ENCODE measurements around the gene ABCD2.

DNA sequence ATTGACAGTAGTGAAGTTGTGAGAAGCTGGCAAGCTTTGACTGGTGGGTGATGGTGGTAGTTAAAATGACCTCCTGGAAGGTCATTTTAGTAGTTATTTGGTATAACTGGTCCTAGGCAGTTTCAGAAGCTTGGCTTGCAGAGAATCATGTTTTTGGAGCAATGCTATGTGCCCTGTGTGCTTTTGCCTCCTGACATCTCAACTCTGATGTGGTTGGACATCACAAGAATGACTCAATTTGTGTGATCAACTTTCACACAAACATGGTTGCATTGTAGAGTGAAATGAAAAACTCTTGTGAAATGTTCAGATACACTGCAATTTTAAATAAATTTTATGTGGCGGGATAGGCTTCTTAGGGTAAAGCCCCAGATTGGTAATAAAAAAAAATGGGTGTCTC is 8.3 kb upstream of the ABCD2 start:
- TF ChIP-seq, protein P1, sequence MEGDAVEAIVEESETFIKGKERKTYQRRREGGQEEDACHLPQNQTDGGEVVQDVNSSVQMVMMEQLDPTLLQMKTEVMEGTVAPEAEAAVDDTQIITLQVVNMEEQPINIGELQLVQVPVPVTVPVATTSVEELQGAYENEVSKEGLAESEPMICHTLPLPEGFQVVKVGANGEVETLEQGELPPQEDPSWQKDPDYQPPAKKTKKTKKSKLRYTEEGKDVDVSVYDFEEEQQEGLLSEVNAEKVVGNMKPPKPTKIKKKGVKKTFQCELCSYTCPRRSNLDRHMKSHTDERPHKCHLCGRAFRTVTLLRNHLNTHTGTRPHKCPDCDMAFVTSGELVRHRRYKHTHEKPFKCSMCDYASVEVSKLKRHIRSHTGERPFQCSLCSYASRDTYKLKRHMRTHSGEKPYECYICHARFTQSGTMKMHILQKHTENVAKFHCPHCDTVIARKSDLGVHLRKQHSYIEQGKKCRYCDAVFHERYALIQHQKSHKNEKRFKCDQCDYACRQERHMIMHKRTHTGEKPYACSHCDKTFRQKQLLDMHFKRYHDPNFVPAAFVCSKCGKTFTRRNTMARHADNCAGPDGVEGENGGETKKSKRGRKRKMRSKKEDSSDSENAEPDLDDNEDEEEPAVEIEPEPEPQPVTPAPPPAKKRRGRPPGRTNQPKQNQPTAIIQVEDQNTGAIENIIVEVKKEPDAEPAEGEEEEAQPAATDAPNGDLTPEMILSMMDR (IDR thresholded peaks at IDR 0.05; ENCODE audit: extremely low read depth in 1 of 2, insufficient read depth in 1 of 2, low read depth in 1 of 2, low read length in 2 of 2), result no peak
- TF ChIP-seq, protein P2, sequence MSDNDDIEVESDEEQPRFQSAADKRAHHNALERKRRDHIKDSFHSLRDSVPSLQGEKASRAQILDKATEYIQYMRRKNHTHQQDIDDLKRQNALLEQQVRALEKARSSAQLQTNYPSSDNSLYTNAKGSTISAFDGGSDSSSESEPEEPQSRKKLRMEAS (IDR thresholded peaks at IDR 0.05; ENCODE audit: insufficient read depth, insufficient read length), result no peak
- TF ChIP-seq EZH2 (IDR thresholded peaks at IDR 0.05; ENCODE audit: borderline replicate concordance, low read depth, low read length, severe bottlenecking), result no peak
- TF ChIP-seq POLR2AphosphoS5 (IDR thresholded peaks at IDR 0.05; ENCODE audit: insufficient read depth, low read depth, low read length), result no peak
